CD4-positive, alpha-beta T cell (primary cell): ENCODE data around the gene BICRA. TPM values are rescaled to one million over a fixed set of nuclear protein-coding genes. Genes with fewer than 3 reads are reported as not detected.

ENCODE experiments used
- ATAC-seq: fragments of 200-7000 bp; cut with Tn5 transposase; one replicate; pipeline ENCODE4 v1.10.0; 2022; ENCODE audit warnings: mild to moderate bottlenecking; ENCODE audit not compliant: poor library complexity
- CTCF ChIA-PET: fragments of 350-600 bp; sonication (Branson Sonifier 250); formaldehyde crosslinking; loops from one replicate; lab custom pipeline; 2021; ENCODE audit warnings: antibody characterized with exemption, inconsistent platforms; lab: Charles Lee
- POLR2A ChIA-PET: fragments of 350-600 bp; sonication (Branson Sonifier 250); formaldehyde crosslinking; loops from one replicate; lab custom pipeline; 2021; ENCODE audit warnings: antibody characterized with exemption, inconsistent platforms; lab: Charles Lee
- DNase-seq, 14 experiments: peaks; one replicate each; pipeline ENCODE4 v3.0.0-alpha.2; 2013 to 2020; ENCODE audit warnings: mixed read lengths in 2 of 14
- H3K27ac ChIP-seq, 2 donors: one replicate each; pipeline versions ENCODE4 v1.5.1 to v1.7.0; 2013; ENCODE audit warnings: low read length in 2 of 2, low read depth in 1 of 2, mild to moderate bottlenecking in 1 of 2
- H3K27me3 ChIP-seq, 2 experiments: 1 replicate in 1 of 2; 2 replicates in 1 of 2; pipeline versions ENCODE4 v1.6.1 to v1.7.0; 2013; ENCODE audit warnings: low read length in 2 of 2, control low read depth in 1 of 2, mild to moderate bottlenecking in 1 of 2, moderate library complexity in 1 of 2; ENCODE audit not compliant: insufficient read depth in 2 of 2, control insufficient read depth in 1 of 2
- H3K36me3 ChIP-seq: one replicate; pipeline ENCODE4 v1.6.1; 2013; ENCODE audit warnings: low read length, control low read depth; ENCODE audit not compliant: insufficient read depth
- H3K4me1 ChIP-seq: one replicate; pipeline ENCODE4 v1.6.1; 2013; ENCODE audit warnings: low read length, control low read depth; ENCODE audit not compliant: insufficient read depth
- H3K4me3 ChIP-seq: one replicate; pipeline ENCODE4 v1.5.1; 2013; ENCODE audit warnings: mild to moderate bottlenecking, low read length, moderate library complexity
- H3K9me3 ChIP-seq, 2 experiments: 1 replicate in 1 of 2; 2 replicates in 1 of 2; pipeline versions ENCODE4 v1.6.1 to v1.7.0; 2013; ENCODE audit warnings: low read length in 2 of 2, mild to moderate bottlenecking in 2 of 2, control low read depth in 1 of 2, moderate library complexity in 1 of 2; ENCODE audit not compliant: control insufficient read depth in 1 of 2, insufficient read depth in 1 of 2
- H3K27ac Mint-ChIP-seq: one replicate; pipeline ENCODE4 v1.8.0; 2020; ENCODE audit warnings: mixed read lengths
- H3K27me3 Mint-ChIP-seq: one replicate; pipeline ENCODE4 v1.8.0; 2021; ENCODE audit warnings: mixed read lengths
- H3K36me3 Mint-ChIP-seq: one replicate; pipeline ENCODE4 v1.8.0; 2021; ENCODE audit warnings: low read depth, mixed read lengths
- H3K4me1 Mint-ChIP-seq: one replicate; pipeline ENCODE4 v1.8.0; 2021; ENCODE audit warnings: low read depth, mixed read lengths
- H3K4me3 Mint-ChIP-seq: one replicate; pipeline ENCODE4 v1.8.0; 2020; ENCODE audit warnings: mild to moderate bottlenecking, mixed read lengths
- H3K9me3 Mint-ChIP-seq: one replicate; pipeline ENCODE4 v1.8.0; 2020; ENCODE audit warnings: mixed read lengths
- intact Hi-C, 2 experiments: fragments of 100-400 bp; cut with DNase I in 1 of 2; cut with micrococcal nuclease in 1 of 2; formaldehyde crosslinking; loops; one replicate each; pipeline versions ENCODE4 v1.15.1 to v1.9.0; 2023 to 2025; cut with DNase I, micrococcal nuclease
- total RNA-seq, 174 experiments: library from RNA in 2 of 174; stranded (reverse) in 2 of 174; gene quantifications; one replicate each; pipeline ENCODE4 v1.2.3 and lab custom pipeline; 2021 to 2026
- TF ChIP-seq, protein P1 (sequence below): fragments of 200-600 bp; IDR thresholded peaks from one replicate; pipeline ENCODE4 v1.8.0; 2022; ENCODE audit warnings: antibody characterized with exemption, mild to moderate bottlenecking

Gene BICRA
- total RNA-seq, 2 experiments from 2014 or later = 21.2 to 22.0 TPM

- Mint-ChIP-seq H3K27me3 (no peaks in the 10 kb centered on the region), H3K36me3 (peaks cover 66% of the 10 kb centered on the region), H3K4me3 (no peak overlapping the region), H3K4me1 (peaks cover 46% of the 10 kb centered on the region), H3K9me3 (peaks cover 3% of the 10 kb centered on the region), H3K27ac (no peak overlapping the region)
- Histone ChIP-seq H3K27me3 (no peaks in the 10 kb centered on the region), H3K27ac (no peak overlapping the region), H3K36me3 (peaks cover 22% of the 10 kb centered on the region), H3K4me3 (no peak overlapping the region), H3K9me3 (peaks cover 0 to 10% of the 10 kb centered on the region in 2 experiments), H3K4me1 (peaks cover 4% of the 10 kb centered on the region)
- intact Hi-C loops = no loop called here
- ChIA-PET POLR2A (no interaction called here), CTCF (no interaction called here)
- DNase-seq (no peak), ATAC-seq (no peak)
- TF ChIP-seq, protein P1, sequence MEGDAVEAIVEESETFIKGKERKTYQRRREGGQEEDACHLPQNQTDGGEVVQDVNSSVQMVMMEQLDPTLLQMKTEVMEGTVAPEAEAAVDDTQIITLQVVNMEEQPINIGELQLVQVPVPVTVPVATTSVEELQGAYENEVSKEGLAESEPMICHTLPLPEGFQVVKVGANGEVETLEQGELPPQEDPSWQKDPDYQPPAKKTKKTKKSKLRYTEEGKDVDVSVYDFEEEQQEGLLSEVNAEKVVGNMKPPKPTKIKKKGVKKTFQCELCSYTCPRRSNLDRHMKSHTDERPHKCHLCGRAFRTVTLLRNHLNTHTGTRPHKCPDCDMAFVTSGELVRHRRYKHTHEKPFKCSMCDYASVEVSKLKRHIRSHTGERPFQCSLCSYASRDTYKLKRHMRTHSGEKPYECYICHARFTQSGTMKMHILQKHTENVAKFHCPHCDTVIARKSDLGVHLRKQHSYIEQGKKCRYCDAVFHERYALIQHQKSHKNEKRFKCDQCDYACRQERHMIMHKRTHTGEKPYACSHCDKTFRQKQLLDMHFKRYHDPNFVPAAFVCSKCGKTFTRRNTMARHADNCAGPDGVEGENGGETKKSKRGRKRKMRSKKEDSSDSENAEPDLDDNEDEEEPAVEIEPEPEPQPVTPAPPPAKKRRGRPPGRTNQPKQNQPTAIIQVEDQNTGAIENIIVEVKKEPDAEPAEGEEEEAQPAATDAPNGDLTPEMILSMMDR = no peak
These were observed 43.4 kb downstream of the BICRA start for GRCh38 chr19:47652285-47652684.

- ATAC-seq (no peak), DNase-seq (no peak)
- TF ChIP-seq, protein P1 = no peak
- intact Hi-C loops = no loop called here
- Mint-ChIP-seq H3K4me3 (no peak overlapping the region), H3K27me3 (no peaks in the 10 kb centered on the region), H3K9me3 (peaks cover 3% of the 10 kb centered on the region), H3K36me3 (peaks cover 67% of the 10 kb centered on the region), H3K4me1 (peaks cover 44% of the 10 kb centered on the region), H3K27ac (no peak overlapping the region)
- Histone ChIP-seq H3K27me3 (no peaks in the 10 kb centered on the region), H3K4me3 (no peak overlapping the region), H3K27ac (no peak overlapping the region), H3K9me3 (peaks cover 0 to 3% of the 10 kb centered on the region in 2 experiments), H3K4me1 (peaks cover 3% of the 10 kb centered on the region), H3K36me3 (peaks cover 28% of the 10 kb centered on the region)
- POLR2A ChIA-PET = no interaction called here
- CTCF ChIA-PET = no interaction called here
These were observed 44.9 kb downstream of the BICRA start for GRCh38 chr19:47653856-47654255.

DNA sequence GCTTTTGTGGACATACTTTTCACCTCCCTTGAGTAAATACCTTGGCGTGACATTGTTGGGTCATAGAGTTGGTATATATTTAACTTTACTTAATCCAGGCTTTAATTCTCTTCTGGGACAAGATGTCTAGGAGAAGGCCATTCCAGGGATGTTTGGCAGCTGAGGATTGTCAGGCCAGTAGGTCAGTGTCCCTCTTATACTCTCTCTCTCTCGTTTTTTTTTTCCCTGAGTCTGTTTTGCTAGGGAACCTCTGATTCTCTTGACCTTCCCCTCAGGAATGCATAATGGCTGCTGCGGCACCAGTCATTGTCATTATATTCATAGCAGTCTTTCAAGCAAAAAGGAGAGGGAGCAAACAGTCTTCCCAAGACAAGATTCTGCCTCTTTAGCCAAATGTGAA is 48.8 kb downstream of the BICRA start:
- Mint-ChIP-seq H3K36me3 (peaks cover 64% of the 10 kb centered on the region), H3K4me1 (peaks cover 40% of the 10 kb centered on the region)

More for the DNA sequence above, 48.8 kb downstream of the BICRA start:
- CTCF ChIA-PET = no interaction called here
- H3K36me3 ChIP-seq = peaks cover 26% of the 10 kb centered on the region
- ATAC-seq (no peak), DNase-seq (no peak)
- peaks cover 14% of the 10 kb centered on the region for H3K4me1 ChIP-seq
- POLR2A ChIA-PET = no interaction called here
- H3K9me3 ChIP-seq = no peaks in the 10 kb centered on the region
- Mint-ChIP-seq H3K27me3 (no peaks in the 10 kb centered on the region), H3K4me3 (no peak overlapping the region), H3K27ac (no peak overlapping the region), H3K9me3 (no peaks in the 10 kb centered on the region)
- no peak overlapping the region for H3K4me3 ChIP-seq
- intact Hi-C loops = no loop called here
- TF ChIP-seq, protein P1 = no peak
- H3K27me3 ChIP-seq = no peaks in the 10 kb centered on the region
- H3K27ac ChIP-seq = no peak overlapping the region
